CD4-positive, alpha-beta T cell treated with Interleukin-4 for 4 hours (primary cell): ENCODE results near the gene CSNK1D.

Experiments used
- DNase-seq: peaks from one replicate; pipeline ENCODE4 v3.0.0-alpha.2; 2020

Gene CSNK1D

GRCh38 chr17:82247856-82248671 is 25.4 kb downstream of the CSNK1D start:
- no peak for DNase-seq

DNA sequence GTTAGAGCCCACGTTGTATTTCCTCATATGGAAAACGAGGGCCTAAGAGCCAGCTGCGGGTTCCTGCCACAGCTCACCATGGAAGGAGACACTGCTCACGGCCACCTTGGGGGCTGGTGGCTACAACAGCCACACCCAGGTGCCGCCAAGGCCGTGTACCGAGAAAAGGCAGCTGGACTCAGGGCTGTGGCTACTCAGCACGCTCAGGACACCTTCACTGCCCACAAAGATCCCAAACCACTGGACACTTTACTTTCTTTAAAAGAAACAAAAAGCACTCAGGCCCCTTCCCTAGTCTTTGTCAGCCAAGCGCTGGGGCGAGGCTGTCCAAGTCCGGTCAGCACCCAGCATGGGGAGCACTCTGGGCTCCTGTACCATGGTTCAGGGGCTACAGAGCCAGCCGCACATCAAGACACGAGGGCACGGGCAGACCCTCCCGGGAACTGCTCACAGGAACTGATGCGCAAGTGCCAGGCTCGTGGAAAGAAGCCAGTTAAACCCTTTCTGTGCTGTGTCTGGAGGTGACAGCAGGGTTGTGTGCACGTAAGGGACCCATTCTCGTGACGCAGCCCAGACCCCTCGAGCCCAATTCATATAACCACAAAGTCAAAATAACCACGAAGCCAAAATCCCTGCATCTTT is 26.2 kb downstream of the CSNK1D start:
- DNase-seq = no peak

DNA sequence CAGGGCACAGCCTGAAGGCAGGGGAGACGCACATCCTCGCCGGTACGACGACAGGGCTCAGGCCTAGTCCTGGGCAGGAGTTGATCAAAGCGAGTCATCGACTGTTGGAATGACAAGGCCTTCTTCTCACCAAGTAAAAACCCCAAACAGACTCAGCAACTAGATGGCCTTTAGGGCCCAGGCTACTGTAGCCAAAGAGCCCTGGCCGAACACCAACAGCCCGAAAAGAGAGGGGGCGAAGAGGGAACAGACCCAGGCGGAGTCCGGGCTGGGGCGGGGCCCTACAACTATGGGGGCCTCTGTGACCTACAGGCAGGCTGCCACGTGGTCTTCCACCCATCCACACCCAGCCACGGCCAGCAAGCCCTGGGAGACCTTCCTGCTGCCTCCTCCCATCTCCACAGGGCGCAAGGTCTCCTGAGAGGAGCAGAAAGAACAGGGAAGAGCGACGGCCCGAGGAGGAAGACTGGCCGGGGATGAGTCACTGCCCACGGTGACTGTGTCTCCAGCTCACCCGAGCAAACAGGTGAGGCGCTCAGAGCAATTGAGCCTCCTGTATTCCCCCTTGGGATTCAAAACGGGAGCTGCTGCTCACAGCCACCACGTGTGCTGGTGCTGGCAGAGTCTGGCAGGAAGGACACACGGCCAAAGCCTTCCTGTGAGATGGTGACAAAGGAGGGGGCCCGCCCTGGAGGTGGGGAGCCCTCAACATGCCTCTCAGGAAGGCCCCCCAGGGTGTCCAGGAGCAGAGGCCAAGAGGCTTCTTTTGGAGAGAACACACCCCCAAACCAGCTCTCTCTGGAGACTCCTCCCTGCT is 26.9 kb downstream of the CSNK1D start:
- DNase-seq = no peak

DNA sequence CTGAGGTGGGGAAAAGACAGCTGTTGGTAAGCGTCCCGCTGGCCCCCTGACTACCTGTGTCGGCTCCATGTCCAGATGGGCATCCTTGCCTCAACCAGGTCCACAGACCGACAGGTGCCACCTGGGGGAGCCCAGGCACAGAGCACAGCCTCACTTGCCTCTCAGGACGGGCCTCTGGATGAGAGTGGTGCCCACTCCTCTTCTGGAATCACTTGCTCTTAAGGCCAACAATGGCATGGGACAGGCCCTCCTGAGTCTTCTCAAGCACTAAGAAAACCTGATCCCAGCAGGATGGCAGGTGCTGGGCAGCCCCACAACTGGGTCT is 27.5 kb downstream of the CSNK1D start:
- DNase-seq = no peak

- DNase-seq = no peak
These were observed 28.1 kb downstream of the CSNK1D start for GRCh38 chr17:82245134-82246039.

GRCh38 chr17:82244413-82245133 is 28.9 kb downstream of the CSNK1D start:
- no peak for DNase-seq

DNA sequence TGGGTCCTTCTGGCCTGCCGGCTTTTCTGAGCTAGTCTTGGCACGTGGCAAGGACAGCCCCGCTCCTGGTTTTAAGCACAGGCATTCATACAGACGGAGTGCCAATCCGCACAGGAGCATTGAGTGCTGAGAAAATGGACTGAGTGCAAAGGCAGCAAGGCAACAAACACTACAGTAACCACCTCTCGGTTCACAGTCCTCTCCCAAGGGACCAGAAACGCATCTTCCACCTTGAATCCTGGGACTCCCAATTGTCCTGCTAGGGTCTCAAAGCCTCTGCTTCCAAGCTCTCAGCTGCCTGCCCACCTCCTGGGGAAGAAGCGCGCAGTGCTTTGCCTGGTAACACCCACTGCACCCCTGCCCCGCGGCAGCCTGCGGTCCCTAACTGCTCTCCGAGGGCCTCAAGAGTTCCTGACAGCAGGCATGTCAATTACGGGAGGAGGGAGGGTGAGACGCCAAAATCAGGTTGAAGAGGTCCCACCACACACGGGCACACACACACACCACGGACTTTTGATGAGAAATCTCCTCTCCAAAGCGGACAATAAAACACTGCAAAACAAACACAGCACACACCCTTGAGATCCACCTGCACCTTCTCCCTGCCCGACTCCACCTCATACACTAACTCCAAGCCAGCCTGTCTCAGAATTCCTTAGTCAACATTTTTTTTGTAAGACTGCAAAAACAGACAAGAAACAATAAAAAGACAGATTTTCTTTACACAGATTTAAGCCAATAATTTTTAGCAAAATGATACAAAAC is 29.7 kb downstream of the CSNK1D start:
- DNase-seq = no peak

DNA sequence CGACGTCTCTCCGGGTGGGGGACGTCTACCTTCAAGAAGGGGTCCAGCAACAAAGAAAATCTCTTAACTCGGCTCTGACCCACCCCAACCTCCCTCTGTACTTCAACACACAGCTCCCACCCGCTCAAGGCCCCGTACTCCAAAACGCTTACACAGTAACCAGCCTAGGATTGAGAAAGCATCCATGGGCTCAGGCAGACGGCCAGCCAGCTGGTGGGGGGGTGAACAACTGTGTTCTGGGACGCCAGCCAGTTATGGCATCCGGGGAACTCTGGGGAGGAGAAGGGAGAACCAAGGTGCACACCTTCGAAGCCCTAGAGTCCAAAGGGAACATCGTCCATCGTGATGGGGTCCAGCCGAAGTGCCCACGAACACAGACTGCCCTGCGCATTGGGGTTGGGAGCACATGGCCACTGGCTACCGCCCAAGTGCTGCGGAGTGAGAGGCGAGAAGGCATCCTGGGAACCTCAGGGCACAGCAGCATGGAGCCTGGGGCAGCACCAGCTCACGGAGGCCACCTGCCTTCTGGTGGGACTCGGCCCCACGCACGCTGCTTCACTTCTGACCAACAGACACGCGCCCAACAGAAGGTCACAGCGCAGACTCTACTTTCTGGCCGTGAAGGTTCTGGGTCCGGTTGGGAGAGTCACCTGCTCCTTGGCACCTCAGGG is 30.4 kb downstream of the CSNK1D start:
- no peak for DNase-seq

DNA sequence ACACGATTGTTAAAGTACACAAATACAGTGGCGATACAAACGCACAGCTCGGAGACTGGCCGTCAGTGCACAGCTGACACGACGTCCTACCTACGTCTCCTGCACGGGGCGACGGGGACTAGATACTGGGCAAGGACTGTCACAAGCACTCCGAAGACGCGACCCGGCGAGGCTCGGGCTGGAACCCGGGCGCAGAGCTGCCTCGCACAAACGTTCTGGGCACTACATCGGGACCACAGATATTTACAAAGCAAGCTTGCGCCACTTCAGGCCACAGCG is 30.9 kb downstream of the CSNK1D start:
- DNase-seq = no peak

- no peak for DNase-seq
These were observed 31.4 kb downstream of the CSNK1D start for GRCh38 chr17:82241926-82242697.

- peak; percentile 33 for DNase-seq
These were observed 32.1 kb downstream of the CSNK1D start for GRCh38 chr17:82241183-82241925.

GRCh38 chr17:82240506-82241182 is 32.9 kb downstream of the CSNK1D start:
- no peak for DNase-seq

DNA sequence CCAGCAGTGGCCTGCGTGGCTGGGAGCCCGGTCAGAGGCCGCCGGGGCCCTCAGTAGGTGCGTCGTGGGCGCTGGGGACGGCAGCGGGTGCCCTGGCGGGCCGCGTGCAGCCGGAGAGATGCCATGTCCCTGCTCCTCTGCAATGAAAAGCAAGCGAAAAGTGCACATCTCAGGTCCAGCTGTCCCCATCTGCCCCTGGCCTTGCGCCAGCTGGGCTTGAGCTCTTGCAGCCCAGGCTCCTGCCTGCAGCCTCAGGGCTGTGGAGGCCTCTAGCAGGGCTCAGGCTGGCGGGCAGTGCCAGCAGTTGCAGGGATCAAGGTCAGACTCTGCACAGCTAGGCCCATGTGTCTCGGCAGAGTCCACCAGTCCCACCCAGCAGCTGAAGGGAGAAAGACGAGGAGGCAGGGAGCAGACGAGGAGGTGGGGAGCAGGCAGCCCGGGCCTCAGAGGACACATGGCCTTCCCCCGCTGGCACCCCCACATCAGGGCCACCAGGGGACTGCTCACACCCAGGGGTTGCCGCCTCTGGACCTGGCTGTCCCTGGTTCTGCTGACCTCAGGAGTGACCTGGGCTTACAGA is 33.5 kb downstream of the CSNK1D start:
- no peak for DNase-seq

GRCh38 chr17:82239401-82239925 is 34.0 kb downstream of the CSNK1D start:
- no peak for DNase-seq

DNA sequence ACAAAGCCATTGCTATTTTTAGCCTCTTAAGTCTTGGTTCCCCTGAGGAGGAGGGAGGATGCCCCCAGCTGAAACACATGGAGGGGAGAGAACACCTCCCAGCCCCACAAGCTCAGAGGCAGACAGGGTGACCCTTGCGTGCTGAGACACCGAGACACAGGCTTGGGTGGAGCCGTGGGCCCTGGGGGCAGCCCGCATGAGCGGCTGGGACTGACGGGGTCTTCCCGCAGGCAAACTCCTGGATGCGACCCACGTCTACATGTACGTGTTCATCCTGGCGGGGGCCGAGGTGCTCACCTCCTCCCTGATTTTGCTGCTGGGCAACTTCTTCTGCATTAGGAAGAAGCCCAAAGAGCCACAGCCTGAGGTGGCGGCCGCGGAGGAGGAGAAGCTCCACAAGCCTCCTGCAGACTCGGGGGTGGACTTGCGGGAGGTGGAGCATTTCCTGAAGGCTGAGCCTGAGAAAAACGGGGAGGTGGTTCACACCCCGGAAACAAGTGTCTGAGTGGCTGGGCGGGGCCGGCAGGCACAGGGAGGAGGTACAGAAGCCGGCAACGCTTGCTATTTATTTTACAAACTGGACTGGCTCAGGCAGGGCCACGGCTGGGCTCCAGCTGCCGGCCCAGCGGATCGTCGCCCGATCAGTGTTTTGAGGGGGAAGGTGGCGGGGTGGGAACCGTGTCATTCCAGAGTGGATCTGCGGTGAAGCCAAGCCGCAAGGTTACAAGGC is 34.9 kb downstream of the CSNK1D start:
- peak; percentile 81 for DNase-seq

- DNase-seq = no peak
These were observed 35.6 kb downstream of the CSNK1D start for GRCh38 chr17:82237746-82238471.
